ENCODE results near the gene CRHR2.

DNA sequence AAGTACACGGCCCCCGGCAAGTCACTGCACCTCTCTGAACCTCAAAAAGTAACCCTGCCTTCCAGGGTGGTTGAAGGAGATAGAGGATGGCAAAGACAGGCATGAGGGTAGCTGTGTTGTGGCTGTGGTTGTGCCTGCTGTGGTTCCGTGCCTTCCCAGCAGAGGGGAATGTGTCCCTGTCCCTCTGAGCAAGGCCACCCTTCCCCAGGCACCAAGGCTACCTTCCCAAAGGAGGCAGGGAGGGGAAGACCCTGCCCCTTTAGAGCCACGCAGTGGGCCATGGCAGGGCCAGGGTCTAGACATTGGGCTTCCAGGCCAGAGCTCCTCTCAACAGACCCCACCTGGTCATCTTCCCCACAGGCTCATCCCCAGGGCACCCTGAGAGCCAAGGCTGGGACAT, 18.8 kb downstream of the CRHR2 start:
- TF ChIP-seq CTCF (IDR thresholded peaks at IDR 0.05): no peak
- TF ChIP-seq POLR2AphosphoS5 (IDR thresholded peaks at IDR 0.05; ENCODE audit: insufficient read depth in 1 of 2, low read depth in 1 of 2): no peak
- no peak for TF ChIP-seq POLR2A (IDR thresholded peaks at IDR 0.05)

Data from vagina (tissue), 2 donors.